ENCODE measurements around the gene CDK14.
"Not testable (repeated sequence)": the region's sequence is repeated elsewhere in the genome, so short reads cannot be mapped to it uniquely, and the experiment has no call there.

Gene CDK14

GRCh38 chr7:90889644-90890043 is 293.5 kb downstream of the CDK14 start:
- no peak for DNase-seq

GRCh38 chr7:90891529-90891928 is 295.4 kb downstream of the CDK14 start:
- DNase-seq, result no peak

- no peak for DNase-seq
Observed at GRCh38 chr7:90892213-90892612, 296.1 kb downstream of the CDK14 start.

GRCh38 chr7:90894122-90894521 is 298.0 kb downstream of the CDK14 start:
- DNase-seq, result no peak

- DNase-seq, result no peak
Observed at GRCh38 chr7:90896458-90896857, 300.3 kb downstream of the CDK14 start.

- DNase-seq, result no peak
Observed at GRCh38 chr7:90897961-90898469, 301.9 kb downstream of the CDK14 start.

- no peak for DNase-seq
Observed at GRCh38 chr7:90900628-90901356, 304.7 kb downstream of the CDK14 start.

GRCh38 chr7:90903841-90904240 is 307.7 kb downstream of the CDK14 start:
- DNase-seq, result no peak

- DNase-seq, result no peak
Observed at GRCh38 chr7:90910136-90910535, 314.0 kb downstream of the CDK14 start.

GRCh38 chr7:90916319-90916718 is 320.2 kb downstream of the CDK14 start:
- no peak for DNase-seq

- DNase-seq, result no peak
Observed at GRCh38 chr7:90917539-90917938, 321.4 kb downstream of the CDK14 start.

- no peak for DNase-seq
Observed at GRCh38 chr7:90918303-90918702, 322.2 kb downstream of the CDK14 start.

- peak in 1 of 56 donors; percentile 7 for DNase-seq
Observed at GRCh38 chr7:90919816-90920215, 323.7 kb downstream of the CDK14 start.

GRCh38 chr7:90920336-90920735 is 324.2 kb downstream of the CDK14 start:
- no peak for DNase-seq

GRCh38 chr7:90923541-90923997 is 327.4 kb downstream of the CDK14 start:
- DNase-seq, result no peak

- DNase-seq, result not testable (repeated sequence)
Observed at GRCh38 chr7:90928700-90929424, 332.7 kb downstream of the CDK14 start.

GRCh38 chr7:90931986-90932916 is 336.1 kb downstream of the CDK14 start:
- no peak for DNase-seq

GRCh38 chr7:90933041-90933440 is 336.9 kb downstream of the CDK14 start:
- DNase-seq, result no peak

GRCh38 chr7:90933984-90934383 is 337.9 kb downstream of the CDK14 start:
- no peak for DNase-seq

- DNase-seq, result no peak
Observed at GRCh38 chr7:90938371-90938770, 342.2 kb downstream of the CDK14 start.

- DNase-seq, result peak in 3 of 56 donors; percentile 1 to 7 (median 5)
Observed at GRCh38 chr7:90939666-90940065, 343.5 kb downstream of the CDK14 start.
